Measurements from ENCODE around the gene C1QB.
"Not testable (repeated sequence)": the region's sequence is repeated elsewhere in the genome, so short reads cannot be mapped to it uniquely, and the experiment has no call there.

DNA sequence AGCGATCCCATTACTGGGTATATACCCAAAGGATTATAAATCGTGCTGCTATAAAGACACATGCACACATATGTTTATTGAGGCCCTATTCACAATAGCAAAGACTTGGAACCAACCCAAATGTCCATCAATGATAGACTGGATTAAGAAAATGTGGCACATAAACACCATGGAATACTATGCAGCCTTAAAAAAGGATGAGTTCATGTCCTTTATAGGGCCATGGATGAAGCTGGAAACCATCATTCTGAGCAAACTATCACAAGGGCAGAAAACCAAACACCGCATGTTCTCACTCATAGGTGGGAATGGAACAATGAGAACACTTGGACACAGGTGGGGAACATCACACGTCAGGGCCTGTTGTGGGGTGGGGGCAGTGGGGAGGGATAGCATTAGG, 53.1 kb downstream of the C1QB start:
- not testable (repeated sequence) for TF ChIP-seq EZH2 (IDR thresholded peaks at IDR 0.05); FOXP2 (optimal IDR thresholded peaks at IDR 0.05; ENCODE audit: control extremely low read depth, extremely low read length, insufficient read depth)

All from SK-N-MC (cell line).